Stomach (tissue), 4 donors: ENCODE results near the gene CAPN12.

ENCODE experiments used
- EP300 ChIP-seq: sonication (generic); formaldehyde crosslinking; IDR thresholded peaks from one replicate; pipeline ENCODE4 v1.6.1; 2017; ENCODE audit warnings: antibody characterized with exemption
- POLR2A ChIP-seq, 4 donors: fragments of 450-650 bp; IDR thresholded peaks; one replicate each; pipeline ENCODE4 v1.6.1; 2016; ENCODE audit warnings: antibody characterized with exemption in 4 of 4, control low read depth in 2 of 4, mild to moderate bottlenecking in 1 of 4, moderate library complexity in 1 of 4
- POLR2AphosphoS5 ChIP-seq, 3 donors: sonication (generic); formaldehyde crosslinking; IDR thresholded peaks; one replicate each; pipeline ENCODE4 v1.6.1; 2016; ENCODE audit warnings: antibody characterized with exemption in 3 of 3
- TF ChIP-seq, protein P1 (sequence below), 7 experiments: fragments of 450-650 bp in 4 of 7; fragments of 200-600 bp in 3 of 7; sonication (generic) in 3 of 7; IDR thresholded peaks; one replicate each; pipeline ENCODE4 v1.5.1; 2016 to 2019; ENCODE audit warnings: antibody characterized with exemption in 7 of 7, control low read depth in 2 of 7, mild to moderate bottlenecking in 1 of 7

DNA sequence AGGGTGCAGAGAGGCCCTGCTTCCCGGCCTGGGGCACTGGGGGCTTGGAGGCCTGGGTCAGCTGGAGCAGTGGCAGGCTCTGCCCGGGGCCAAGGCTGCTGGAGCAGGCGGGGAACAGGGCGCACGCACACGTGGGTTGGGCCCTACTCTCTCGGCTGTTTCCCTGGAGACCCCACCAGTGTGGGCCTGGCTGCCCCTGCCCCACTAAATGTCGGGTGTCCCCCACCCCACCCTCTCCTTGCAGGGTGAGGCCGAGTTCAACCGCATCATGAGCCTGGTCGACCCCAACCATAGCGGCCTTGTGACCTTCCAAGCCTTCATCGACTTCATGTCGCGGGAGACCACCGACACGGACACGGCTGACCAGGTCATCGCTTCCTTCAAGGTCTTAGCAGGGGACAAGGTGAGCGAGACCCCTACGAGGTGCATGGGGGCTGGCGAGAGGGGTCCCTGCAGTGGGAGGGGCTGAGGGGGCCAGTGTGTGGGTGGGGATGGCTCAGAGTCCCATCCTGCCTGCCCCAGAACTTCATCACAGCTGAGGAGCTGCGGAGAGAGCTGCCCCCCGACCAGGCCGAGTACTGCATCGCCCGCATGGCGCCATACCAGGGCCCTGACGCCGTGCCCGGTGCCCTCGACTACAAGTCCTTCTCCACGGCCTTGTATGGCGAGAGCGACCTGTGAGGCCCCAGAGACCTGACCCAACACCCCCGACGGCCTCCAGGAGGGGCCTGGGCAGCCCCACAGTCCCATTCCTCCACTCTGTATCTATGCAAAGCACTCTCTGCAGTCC lies 15.3 kb downstream of the CAPN12 start:
- TF ChIP-seq, protein P1, sequence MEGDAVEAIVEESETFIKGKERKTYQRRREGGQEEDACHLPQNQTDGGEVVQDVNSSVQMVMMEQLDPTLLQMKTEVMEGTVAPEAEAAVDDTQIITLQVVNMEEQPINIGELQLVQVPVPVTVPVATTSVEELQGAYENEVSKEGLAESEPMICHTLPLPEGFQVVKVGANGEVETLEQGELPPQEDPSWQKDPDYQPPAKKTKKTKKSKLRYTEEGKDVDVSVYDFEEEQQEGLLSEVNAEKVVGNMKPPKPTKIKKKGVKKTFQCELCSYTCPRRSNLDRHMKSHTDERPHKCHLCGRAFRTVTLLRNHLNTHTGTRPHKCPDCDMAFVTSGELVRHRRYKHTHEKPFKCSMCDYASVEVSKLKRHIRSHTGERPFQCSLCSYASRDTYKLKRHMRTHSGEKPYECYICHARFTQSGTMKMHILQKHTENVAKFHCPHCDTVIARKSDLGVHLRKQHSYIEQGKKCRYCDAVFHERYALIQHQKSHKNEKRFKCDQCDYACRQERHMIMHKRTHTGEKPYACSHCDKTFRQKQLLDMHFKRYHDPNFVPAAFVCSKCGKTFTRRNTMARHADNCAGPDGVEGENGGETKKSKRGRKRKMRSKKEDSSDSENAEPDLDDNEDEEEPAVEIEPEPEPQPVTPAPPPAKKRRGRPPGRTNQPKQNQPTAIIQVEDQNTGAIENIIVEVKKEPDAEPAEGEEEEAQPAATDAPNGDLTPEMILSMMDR (IDR thresholded peaks at IDR 0.05) = no peak
- no peak for TF ChIP-seq POLR2A (IDR thresholded peaks at IDR 0.05)
- no peak for TF ChIP-seq EP300
- TF ChIP-seq POLR2AphosphoS5 (IDR thresholded peaks at IDR 0.05) = no peak
